Effector CD4-positive, alpha-beta T cell (primary cell): Measurements from ENCODE around the gene PIM3.

Source experiments
- DNase-seq: peaks from one replicate; pipeline ENCODE4 v3.0.0-alpha.2; 2020

Gene PIM3

GRCh38 chr22:49943771-49944398, 16.7 kb upstream of the PIM3 start:
- no peak for DNase-seq

DNA sequence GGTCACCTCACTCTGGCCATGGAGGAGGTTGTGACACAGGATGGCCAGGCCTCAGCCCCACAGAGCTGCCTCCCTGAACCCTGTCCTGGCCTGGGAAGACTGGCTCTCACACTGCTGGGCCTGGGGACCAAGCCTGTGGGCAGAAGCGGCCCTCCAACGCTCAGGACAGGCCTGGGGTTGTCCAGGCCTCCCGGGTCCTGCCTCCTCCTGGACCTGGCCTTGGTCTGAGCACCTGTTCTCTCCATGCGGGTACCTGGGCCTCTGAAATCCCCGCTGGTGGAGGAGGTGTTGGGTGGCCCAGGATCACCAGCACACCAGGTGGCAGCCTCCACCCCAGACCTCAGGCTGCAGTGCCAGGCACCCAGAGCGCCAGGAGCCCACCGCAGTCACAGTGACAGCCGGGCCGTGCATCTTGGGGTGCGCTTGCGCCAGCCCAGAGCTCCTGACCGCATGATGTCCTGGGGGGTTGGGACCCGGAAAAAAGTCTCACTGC, 16.1 kb upstream of the PIM3 start:
- DNase-seq: no peak

DNA sequence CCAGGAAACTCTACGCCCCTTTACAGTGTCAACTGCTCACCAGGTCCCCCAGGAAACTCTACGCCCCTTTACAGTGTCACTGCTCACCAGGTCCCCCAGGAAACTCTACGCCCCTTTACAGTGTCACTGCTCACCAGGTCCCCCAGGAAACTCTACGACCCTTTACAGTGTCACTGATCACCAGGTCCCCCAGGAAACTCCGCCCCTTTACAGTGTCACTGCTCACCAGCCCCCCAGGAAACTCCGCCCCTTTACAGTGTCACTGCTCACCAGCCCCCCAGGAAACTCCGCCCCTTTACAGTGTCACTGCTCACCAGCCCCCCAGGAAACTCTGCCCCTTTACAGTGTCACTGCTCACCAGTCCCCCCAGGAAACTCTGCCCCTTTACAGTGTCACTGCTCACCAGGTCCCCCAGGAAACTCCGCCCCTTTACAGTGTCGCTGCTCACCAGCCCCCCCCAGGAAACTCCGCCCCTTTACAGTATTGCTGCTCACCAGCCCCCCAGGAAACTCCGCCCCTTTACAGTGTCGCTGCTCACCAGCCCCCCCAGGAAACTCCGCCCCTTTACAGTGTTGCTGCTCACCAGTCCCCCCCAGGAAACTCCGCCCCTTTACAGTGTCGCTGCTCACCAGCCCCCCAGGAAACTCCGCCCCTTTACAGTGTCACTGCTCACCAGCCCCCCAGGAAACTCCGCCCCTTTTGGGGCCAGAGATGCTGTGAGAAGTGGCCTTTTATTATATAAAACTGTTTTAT, 15.4 kb upstream of the PIM3 start:
- DNase-seq: peak; percentile 45

- no peak for DNase-seq
Observed at GRCh38 chr22:49946612-49947295, 13.8 kb upstream of the PIM3 start.

DNA sequence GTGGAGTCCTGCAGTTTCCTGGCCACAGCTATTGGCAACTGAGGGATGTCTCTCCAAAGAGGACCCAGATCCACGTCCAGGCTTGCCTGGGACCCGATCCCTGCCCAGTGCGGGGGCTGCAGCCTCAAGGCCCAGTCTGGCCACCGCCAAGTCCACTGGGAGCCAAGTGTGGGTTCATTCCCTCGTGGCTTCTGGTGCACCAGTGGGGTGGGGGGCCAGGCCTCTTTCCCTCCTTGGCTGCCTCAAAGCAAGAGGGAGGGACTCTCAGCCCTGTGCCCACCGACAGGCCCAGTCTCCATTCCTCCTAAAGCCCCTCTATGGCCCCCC, 13.3 kb upstream of the PIM3 start:
- DNase-seq: no peak

GRCh38 chr22:49948116-49948957, 12.2 kb upstream of the PIM3 start:
- DNase-seq: no peak

DNA sequence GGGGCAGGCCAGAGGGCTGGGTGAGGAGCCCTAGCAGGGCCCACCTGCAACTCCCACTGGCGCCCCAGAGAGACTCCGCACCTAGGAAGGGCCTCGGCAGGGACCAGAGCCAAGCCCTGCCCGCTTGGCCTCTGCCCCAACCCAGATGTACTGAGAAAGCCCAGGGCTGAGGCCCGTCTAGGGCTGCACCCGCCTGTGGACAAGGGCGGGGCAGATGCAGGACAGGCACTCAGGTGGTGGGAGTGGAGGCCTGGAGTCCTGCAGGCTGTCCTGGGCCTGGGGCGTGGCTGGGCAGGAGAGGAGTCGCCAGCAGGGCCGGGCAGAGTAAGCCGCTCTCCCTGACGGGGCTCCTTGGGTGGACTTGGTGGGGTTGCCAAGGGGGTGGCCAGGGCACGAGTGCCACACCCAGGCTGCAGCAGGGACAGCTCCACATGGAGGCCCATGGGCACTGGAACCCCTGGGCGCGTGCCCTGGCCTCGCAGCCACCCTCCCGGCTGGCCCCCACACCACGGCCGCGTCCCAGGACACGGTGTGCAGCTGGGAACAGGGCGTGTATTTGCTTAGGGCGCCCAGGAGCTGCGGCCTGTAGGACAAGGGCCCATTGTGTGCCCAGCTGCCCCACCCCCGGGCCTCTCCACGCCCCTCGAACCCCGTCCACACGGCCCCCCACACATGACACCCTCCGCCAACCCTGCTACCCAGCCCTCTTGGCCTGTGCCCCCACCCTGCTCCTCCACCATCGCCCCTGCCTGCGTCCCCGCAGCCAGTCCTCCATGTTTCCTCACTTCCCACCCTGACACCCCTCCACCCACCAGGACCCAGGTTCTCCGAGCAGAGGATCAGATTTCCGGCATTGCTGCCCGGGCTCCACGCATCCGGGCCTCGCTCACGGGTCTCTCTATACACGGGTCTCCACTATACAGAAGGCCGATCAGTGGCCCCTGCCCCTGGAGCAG, 11.3 kb upstream of the PIM3 start:
- DNase-seq: no peak

GRCh38 chr22:49949914-49950292, 10.7 kb upstream of the PIM3 start:
- no peak for DNase-seq

GRCh38 chr22:49950396-49950994, 10.1 kb upstream of the PIM3 start:
- DNase-seq: no peak

DNA sequence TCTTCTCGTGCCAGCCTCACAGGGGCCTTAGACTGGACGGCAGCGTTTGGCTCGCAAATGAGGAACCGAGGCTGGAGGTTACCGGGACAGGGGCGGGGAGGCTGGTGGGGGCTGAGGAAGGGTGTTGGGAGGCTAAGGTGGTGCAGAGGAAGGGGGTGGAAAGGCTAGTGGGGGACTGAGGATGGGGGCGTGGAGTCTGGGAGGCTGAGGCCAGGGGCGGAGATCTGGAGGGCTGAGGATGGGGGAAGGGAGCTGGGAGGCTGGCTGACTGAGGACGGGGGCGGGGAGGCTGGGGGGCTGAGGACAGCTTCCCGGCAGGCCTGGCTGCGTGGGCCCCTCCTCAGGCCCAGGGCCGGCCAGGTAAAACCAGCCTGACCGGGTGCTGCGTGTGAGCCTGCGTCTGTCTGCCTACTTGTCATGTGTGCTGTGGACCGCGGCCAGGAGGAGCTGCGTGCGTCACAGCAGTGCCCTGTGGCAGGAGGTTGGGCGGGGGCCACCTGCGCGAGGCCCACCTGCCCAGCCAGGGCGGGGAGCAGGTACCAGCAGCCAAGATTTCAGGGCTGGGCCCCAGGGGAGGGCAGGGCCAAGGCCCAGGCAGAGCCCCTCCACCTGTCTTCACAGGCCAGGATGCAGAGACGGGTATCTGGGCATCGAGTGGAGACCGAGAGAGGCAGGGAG, 9.4 kb upstream of the PIM3 start:
- DNase-seq: no peak

- DNase-seq: no peak
Observed at GRCh38 chr22:49951678-49951985, 8.9 kb upstream of the PIM3 start.

DNA sequence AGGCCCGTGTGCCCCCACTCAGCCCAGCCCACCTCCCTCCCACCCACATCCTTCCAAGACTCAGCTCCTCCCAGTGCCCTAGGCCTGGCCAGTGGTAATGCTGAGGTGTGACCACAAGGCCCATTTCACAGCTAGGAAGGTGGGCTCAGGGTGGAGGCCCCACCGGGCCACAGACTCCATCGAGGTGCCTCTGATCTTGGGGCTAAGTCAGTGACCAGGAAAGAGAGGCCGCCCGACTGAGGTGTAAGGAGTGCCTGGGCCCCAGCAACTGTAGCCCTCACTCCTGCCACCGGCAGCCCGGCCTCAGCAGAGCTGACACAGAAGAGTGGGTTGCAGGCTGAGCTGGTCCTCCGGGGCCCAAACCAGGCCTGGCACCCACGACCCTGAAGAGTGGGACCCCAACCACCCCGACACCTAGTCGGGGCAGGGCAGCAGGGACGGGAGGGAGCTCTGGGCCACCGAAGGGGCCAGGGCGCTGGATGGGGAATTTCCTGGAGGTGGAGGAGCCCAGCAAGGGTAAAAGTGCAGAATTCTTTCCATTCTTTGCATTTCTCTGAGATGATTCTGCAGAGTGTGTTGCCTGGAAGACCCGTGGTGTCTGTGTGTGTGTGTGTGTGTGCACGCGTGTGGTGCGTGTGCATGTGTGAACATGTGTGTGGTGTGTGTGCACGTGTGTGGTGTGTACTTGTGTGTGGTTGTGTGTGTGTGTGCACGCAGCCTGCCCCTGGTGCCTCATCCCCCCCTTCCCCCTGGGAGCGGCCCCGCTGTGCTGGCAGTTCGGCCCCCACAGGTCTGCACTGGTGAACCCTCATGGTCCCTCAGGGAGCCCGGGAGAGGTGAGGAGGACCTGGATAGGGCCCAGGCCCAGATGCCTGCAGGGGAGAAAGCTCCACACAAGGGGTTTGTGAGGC, 8.3 kb upstream of the PIM3 start:
- DNase-seq: no peak

GRCh38 chr22:49953027-49953679, 7.4 kb upstream of the PIM3 start:
- DNase-seq: no peak

- no peak for DNase-seq
Observed at GRCh38 chr22:49953680-49954344, 6.8 kb upstream of the PIM3 start.

DNA sequence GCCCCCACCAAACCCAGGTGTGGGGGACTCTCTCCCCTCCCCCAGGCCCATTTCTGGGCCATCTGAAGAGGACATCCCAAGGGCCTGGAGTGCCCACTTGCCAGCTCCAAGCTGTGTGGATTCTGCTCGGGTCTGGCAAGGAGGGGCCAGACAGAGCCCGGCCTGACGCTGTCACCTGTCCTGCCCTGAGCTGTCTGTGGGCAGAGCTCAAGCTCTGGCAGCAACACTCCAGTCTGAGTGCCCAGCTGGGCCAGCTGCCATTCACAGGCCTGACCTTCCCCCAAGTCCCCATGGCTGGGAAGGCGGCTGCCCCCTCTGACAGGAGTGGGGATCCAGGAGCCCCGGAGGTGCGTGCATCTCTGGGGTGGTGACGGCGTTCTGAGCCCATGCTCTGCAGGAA, 6.2 kb upstream of the PIM3 start:
- no peak for DNase-seq

GRCh38 chr22:49954991-49955580, 5.5 kb upstream of the PIM3 start:
- DNase-seq: no peak

- no peak for DNase-seq
Observed at GRCh38 chr22:49955581-49956417, 4.8 kb upstream of the PIM3 start.

DNA sequence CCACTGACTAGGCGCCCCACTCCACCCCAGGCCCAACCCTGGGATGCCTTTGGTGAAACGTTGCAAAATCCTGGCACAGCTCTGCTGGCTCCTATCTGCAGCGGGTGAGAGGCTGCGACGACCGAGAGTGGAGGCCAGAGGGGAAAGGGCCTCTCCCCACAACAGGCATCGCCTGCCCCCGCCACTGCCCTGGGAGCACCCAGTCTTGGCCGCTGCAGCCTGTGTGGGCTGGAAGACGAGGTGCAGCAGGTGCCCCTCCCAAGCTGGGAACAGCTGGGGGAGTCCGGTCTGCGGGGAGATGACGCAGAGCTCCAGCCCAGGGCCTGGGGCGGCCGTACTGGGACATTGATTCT, 4.2 kb upstream of the PIM3 start:
- no peak for DNase-seq
